ENCODE measurements around the gene PDXK. TPM values are rescaled to one million over a fixed set of nuclear protein-coding genes. Genes with fewer than 3 reads are reported as not detected.

PDXK gene
- total and polyA plus RNA-seq, 2 of the 8 experiments (the other 6 are each of a cell fraction or from before 2014, with no cell fraction given), result 78.0 to 112 TPM

DNA sequence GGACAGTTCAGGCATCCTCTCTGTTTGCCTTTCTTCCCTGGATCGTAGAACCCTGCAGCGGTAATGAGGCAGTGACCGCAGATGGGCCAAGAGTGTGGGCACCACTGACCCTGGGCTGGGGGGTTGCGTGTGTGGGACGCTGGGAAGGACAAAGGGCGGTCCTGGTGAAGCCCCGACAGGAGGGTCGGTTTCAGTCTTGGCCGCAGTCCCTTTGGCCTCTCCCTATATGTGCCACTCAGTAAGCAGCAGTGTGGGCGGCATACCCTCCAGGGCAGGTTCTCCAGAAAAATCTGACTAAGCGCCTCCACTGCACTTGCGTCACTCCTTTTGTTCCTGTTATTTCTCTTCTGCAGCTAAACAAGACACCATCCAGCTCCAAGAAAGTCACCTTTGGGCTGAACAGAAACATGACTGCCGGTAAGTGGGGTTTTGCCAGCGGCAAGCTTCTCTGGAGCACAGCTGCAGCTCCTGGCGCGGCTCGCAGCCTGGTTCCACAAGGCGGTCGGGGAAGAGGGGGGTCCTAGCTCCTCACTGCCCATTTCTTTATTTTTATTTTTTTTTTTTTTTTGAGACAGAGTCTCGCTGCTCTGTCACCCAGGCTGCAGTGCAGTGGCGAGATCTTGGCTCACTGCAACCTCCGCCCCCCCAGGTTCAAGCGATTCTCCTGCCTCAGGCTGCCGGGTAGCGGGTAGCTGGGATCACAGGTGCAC, 27.7 kb upstream of the PDXK start:
- Histone ChIP-seq H3K36me3 (ENCODE audit: control insufficient read depth in 2 of 4, insufficient read depth in 4 of 4, low read length in 3 of 4) (peaks cover 33 to 90% (median 70%) of the 10 kb centered on the region in 4 experiments), H3K4me3 (ENCODE audit: extremely low read depth in 1 of 4, insufficient read depth in 2 of 4, low read depth in 3 of 4, low read length in 4 of 4) (no peak overlapping the region), H2BK20ac (ENCODE audit: low read length) (no peak overlapping the region), H2BK12ac (ENCODE audit: low read depth, low read length) (no peak overlapping the region), H3K18ac (ENCODE audit: extremely low read depth, low read length) (no peak overlapping the region), H4K20me1 (replicated peaks in 1 of 2; ENCODE audit: control insufficient read depth in 1 of 2, insufficient read depth in 2 of 2, low read length in 2 of 2) (peaks cover 2 to 10% of the 10 kb centered on the region in 2 experiments), H3K4ac (replicated peaks; ENCODE audit: insufficient read length, low read depth, low read length) (no peak overlapping the region), H3K4me2 (ENCODE audit: insufficient read depth in 1 of 2, low read depth in 2 of 2, low read length in 2 of 2) (no peak overlapping the region), H3K79me1 (ENCODE audit: low read depth, low read length) (0 out of 2 replicates have a peak, but pooled peaks cover 2% of the 10 kb centered on the region), H2BK120ac (replicated peaks; ENCODE audit: low read depth, low read length) (no peak overlapping the region), H3K27me3 (replicated peaks in 1 of 4; ENCODE audit: control insufficient read depth in 3 of 4, extremely low read depth in 1 of 4, insufficient read depth in 3 of 4, low read length in 3 of 4) (no peaks in the 10 kb centered on the region), H4K91ac (replicated peaks; ENCODE audit: insufficient read length, low read length) (no peak overlapping the region), H2AFZ (ENCODE audit: low read length) (no peak overlapping the region), H3K27ac (ENCODE audit: low read depth, low read length) (no peak overlapping the region), H2BK15ac (ENCODE audit: low read length) (no peak overlapping the region), H3K56ac (replicated peaks; ENCODE audit: insufficient read length, low read depth, low read length) (no peak overlapping the region), H3K9ac (replicated peaks in 1 of 4; ENCODE audit: extremely low read depth in 1 of 4, low read depth in 3 of 4, low read length in 3 of 4) (no peak overlapping the region), H3K79me2 (ENCODE audit: control insufficient read depth in 1 of 2, insufficient read depth in 2 of 2, low read length in 2 of 2) (no peaks in the 10 kb centered on the region), H4K5ac (ENCODE audit: insufficient read length, low read depth, low read length) (no peak overlapping the region), H3K4me1 (replicated peaks in 1 of 4; ENCODE audit: control insufficient read depth in 3 of 4, insufficient read depth in 4 of 4, low read length in 3 of 4) (no peaks in the 10 kb centered on the region), H3K23me2 (ENCODE audit: low read depth, low read length) (no peaks in the 10 kb centered on the region), H4K8ac (ENCODE audit: extremely low read depth, insufficient read depth, low read length) (no peak overlapping the region), H3K9me3 (ENCODE audit: insufficient read depth in 2 of 2, low read depth in 1 of 2, low read length in 1 of 2) (no peaks in the 10 kb centered on the region), H3K14ac (ENCODE audit: insufficient read length) (no peak overlapping the region), H3K23ac (ENCODE audit: insufficient read length) (no peak overlapping the region), H2BK5ac (ENCODE audit: low read depth, low read length) (no peak overlapping the region), H2AK5ac (ENCODE audit: low read depth, low read length) (no peak overlapping the region)
- DNase-seq (ENCODE audit: low read depth in 1 of 2, low spot score in 2 of 2), result no peak
- FAIRE-seq, result no peak
- TF ChIP-seq CBX5 (IDR thresholded peaks at IDR 0.05; ENCODE audit: low read depth, low read length) (no peak), NANOG (IDR thresholded peaks at IDR 0.05; ENCODE audit: insufficient read depth, low read depth, low read length, poor library complexity, severe bottlenecking) (no peak), POU5F1 (IDR thresholded peaks at IDR 0.05; ENCODE audit: low read depth, low read length) (no peak), GABPA (IDR thresholded peaks at IDR 0.05; ENCODE audit: borderline replicate concordance, insufficient read depth, low read length) (no peak), YY1 (IDR thresholded peaks at IDR 0.05; ENCODE audit: low read depth, low read length) (no peak)
- ChIA-PET POLR2A (ENCODE audit: partially characterized antibody) (interaction anchor here (1.0 to 1.5 kb wide), 2 partner anchors 20 to 38 kb away, joined by 4 to 7 read pairs; no protein-coding TSS in a partner anchor), CTCF (ENCODE audit: partially characterized antibody) (interaction anchor here (1.3 to 3.1 kb wide), 2 partner anchors 37 kb away, joined by 3 to 8 read pairs; no protein-coding TSS in a partner anchor)
- 96% methylated on average over 24 of the region's 25 CpGs; no CpG with 5 or more reads in 1 of the 2 experiments for WGBS, 2 experiments (ENCODE audit: extremely low coverage in 1 of 2, insufficient coverage in 1 of 2, insufficient read length in 1 of 2, insufficient replicate concordance in 2 of 2, low coverage in 1 of 2, low lambda C conversion rate in 2 of 2, missing lambda C conversion rate in 1 of 2)

Data from H1 (cell line).